Measurements from ENCODE around the gene OR7G2.
"Not testable (repeated sequence)": the region's sequence is repeated elsewhere in the genome, so short reads cannot be mapped to it uniquely, and the experiment has no call there.

Gene OR7G2

GRCh38 chr19:9065457-9066014 lies 41.7 kb downstream of the OR7G2 start:
- no peak overlapping the region for H3K9ac ChIP-seq (ENCODE audit: low read length)
- H3K36me3 ChIP-seq (ENCODE audit: control insufficient read depth, insufficient read depth, low read length): no peaks in the 10 kb centered on the region
- H3K27ac ChIP-seq (ENCODE audit: low read depth, low read length): no peak overlapping the region
- no peaks in the 10 kb centered on the region for H3K27me3 ChIP-seq (ENCODE audit: control insufficient read depth, insufficient read depth, low read length)
- H3K4me3 ChIP-seq (ENCODE audit: low read length): no peak overlapping the region
- H3K4me1 ChIP-seq (ENCODE audit: control insufficient read depth, insufficient read depth, low read length): no peaks in the 10 kb centered on the region

DNA sequence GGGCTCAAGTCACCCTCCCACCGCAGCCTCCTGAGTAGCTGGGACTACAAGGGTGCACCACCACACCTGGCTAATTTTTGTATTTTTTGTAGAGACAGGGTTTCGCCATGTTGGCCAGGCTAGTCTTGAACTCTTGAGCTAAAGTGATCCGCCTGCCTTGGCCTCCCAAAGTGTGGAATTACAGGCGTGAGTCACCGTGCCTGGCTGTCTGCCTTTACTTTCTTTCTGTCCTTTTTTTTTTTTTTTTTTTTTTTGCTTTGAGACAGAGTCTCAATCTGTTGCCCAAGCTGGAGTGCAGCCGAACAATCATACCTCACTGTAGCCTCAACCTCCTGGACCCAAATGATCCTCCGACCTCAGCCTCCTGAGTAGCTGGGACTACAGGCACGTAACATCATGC lies 45.4 kb downstream of the OR7G2 start:
- no peak overlapping the region for H3K9ac ChIP-seq (ENCODE audit: low read length)

DNA sequence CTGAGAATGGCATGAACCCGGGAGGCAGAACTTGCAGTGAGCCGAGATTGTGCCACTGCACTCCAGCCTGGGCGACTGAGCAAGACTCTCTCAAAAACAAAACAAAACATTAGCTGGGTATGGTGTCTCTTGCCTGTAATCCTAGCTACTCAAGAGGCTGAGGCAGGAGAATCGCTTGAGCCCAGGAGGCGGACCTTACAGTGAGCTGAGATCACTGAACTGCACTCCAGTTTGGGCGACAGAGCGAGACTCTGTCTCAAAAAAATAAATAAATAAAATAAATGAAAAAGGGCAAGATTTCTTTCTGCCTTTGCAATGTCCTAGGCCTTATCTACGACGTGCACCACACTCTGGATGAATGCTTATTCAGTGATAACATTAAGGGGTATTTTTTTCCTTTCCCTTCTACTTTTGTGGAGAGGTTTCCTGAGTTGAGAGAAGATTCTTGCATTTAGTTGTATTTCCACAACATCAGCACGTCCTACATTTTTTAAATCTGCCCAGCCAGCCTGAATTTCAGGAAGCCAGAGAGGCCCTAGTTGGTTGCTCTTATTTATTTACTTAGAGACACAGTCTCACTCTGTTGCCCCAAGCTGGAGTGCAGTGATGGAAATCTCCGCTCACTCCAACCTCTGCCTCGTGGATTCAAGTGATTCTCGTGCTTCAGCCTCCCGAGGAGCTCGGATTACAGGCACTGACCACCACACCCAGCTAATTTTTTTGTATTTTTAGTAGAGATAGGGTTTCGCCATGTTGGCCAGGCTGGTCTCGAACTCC lies 46.5 kb downstream of the OR7G2 start:
- H3K4me3 ChIP-seq (ENCODE audit: low read length): no peak overlapping the region
- no peak overlapping the region for H3K9ac ChIP-seq (ENCODE audit: low read length)
- no peaks in the 10 kb centered on the region for H3K4me1 ChIP-seq (ENCODE audit: control insufficient read depth, insufficient read depth, low read length)
- H3K27ac ChIP-seq (ENCODE audit: low read depth, low read length): no peak overlapping the region
- H3K36me3 ChIP-seq (ENCODE audit: control insufficient read depth, insufficient read depth, low read length): no peaks in the 10 kb centered on the region
- no peaks in the 10 kb centered on the region for H3K27me3 ChIP-seq (ENCODE audit: control insufficient read depth, insufficient read depth, low read length)

More for the DNA sequence above, 45.4 kb downstream of the OR7G2 start:
- Histone ChIP-seq H3K27me3 (ENCODE audit: control insufficient read depth, insufficient read depth, low read length) (no peaks in the 10 kb centered on the region), H3K4me1 (ENCODE audit: control insufficient read depth, insufficient read depth, low read length) (no peaks in the 10 kb centered on the region), H3K36me3 (ENCODE audit: control insufficient read depth, insufficient read depth, low read length) (no peaks in the 10 kb centered on the region), H3K27ac (ENCODE audit: low read depth, low read length) (no peak overlapping the region), H3K4me3 (ENCODE audit: low read length) (no peak overlapping the region)

DNA sequence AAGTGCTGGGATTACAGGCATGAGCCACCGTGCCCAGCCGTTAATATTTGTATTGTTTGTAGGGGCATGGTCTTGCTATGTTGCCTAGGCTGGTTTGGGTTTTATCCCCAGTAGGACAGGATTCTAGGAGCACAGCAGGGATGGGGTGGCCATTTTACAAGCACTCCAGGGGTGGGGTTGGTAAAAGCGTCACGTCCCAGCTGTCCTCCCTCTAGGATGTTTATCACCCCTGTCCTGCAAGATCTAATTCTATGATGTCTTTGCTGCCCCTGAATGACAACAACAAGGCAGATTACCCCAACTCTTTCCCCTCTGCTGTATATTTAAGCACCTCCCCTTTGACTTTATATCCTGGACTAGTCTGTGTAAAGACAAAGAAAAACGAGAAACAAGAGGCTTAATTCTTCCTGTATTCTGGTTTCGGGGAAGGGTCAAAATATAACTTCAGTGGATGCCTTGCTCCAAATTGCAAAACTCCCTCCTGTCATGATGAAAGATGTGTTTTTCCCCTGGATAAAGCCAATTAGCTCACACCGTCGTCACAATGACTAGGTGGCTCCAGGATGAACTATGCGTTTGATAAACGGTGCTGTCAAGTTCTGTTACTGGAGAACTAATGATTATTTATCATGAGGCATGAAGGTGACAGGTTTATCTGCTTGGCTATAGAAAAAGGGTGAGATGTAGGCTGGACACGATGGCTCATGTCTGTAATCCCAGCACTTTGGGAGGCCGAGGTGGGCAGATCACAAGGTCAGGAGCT lies 48.2 kb downstream of the OR7G2 start:
- no peaks in the 10 kb centered on the region for H3K27me3 ChIP-seq (ENCODE audit: control insufficient read depth, insufficient read depth, low read length)
- H3K9ac ChIP-seq (ENCODE audit: low read length): no peak overlapping the region
- H3K4me3 ChIP-seq (ENCODE audit: low read length): no peak overlapping the region
- H3K4me1 ChIP-seq (ENCODE audit: control insufficient read depth, insufficient read depth, low read length): no peaks in the 10 kb centered on the region
- no peak overlapping the region for H3K27ac ChIP-seq (ENCODE audit: low read depth, low read length)
- no peaks in the 10 kb centered on the region for H3K36me3 ChIP-seq (ENCODE audit: control insufficient read depth, insufficient read depth, low read length)

GRCh38 chr19:9057505-9058258 lies 49.6 kb downstream of the OR7G2 start:
- Histone ChIP-seq H3K36me3 (ENCODE audit: control insufficient read depth, insufficient read depth, low read length) (no peaks in the 10 kb centered on the region), H3K9ac (ENCODE audit: low read length) (no peak overlapping the region), H3K4me3 (ENCODE audit: low read length) (no peak overlapping the region), H3K27ac (ENCODE audit: low read depth, low read length) (no peak overlapping the region), H3K4me1 (ENCODE audit: control insufficient read depth, insufficient read depth, low read length) (no peaks in the 10 kb centered on the region), H3K27me3 (ENCODE audit: control insufficient read depth, insufficient read depth, low read length) (no peaks in the 10 kb centered on the region)

DNA sequence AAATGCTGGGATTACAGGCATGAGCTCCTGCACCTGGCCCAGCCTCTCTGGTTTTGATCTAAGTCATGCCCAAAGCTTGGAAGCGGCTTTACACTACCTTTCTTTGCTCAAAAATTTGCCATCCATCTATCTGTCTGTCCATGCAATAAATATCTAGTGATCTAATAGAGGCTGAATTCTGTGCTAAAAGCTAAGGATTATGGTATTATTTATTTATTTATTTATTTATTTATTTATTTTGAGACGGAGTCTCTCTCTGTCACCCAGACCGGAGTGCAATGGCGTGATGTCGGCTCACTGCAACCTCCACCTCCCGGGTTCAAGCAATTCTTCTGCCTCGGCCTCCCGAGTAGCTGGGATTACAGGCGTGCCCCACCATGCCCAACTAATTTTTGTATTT lies 51.1 kb downstream of the OR7G2 start:
- not testable (repeated sequence) for H3K27ac ChIP-seq (ENCODE audit: low read depth, low read length); H3K4me3 ChIP-seq (ENCODE audit: low read length); H3K9ac ChIP-seq (ENCODE audit: low read length); H3K27me3 ChIP-seq (ENCODE audit: control insufficient read depth, insufficient read depth, low read length); H3K36me3 ChIP-seq (ENCODE audit: control insufficient read depth, insufficient read depth, low read length); H3K4me1 ChIP-seq (ENCODE audit: control insufficient read depth, insufficient read depth, low read length)

- Histone ChIP-seq H3K9ac (ENCODE audit: low read length) (no peak overlapping the region), H3K4me1 (ENCODE audit: control insufficient read depth, insufficient read depth, low read length) (no peaks in the 10 kb centered on the region), H3K27me3 (ENCODE audit: control insufficient read depth, insufficient read depth, low read length) (no peaks in the 10 kb centered on the region), H3K27ac (ENCODE audit: low read depth, low read length) (no peak overlapping the region), H3K4me3 (ENCODE audit: low read length) (no peak overlapping the region), H3K36me3 (ENCODE audit: control insufficient read depth, insufficient read depth, low read length) (no peaks in the 10 kb centered on the region)
Observed at GRCh38 chr19:9054765-9055164, 52.5 kb downstream of the OR7G2 start.

DNA sequence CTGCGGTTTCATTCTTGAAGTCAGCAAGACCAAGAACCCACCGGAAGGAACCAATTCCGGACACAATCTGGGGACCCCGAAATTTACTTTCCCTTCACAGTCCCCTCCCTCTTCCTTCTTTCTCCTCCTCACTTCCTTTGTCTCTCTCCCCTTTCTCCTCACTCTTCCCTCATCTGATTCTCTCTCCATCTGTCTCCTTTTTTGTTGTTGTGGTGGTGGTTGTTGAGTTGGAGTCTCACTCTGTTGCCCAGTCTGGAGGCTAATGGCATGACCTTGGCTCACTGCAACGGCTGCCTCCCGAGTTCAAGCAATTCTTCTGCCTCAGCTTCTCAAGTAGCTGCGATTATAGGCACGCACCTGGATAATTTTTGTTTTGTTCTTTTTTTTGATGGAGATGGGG lies 53.1 kb downstream of the OR7G2 start:
- Histone ChIP-seq H3K27me3 (ENCODE audit: control insufficient read depth, insufficient read depth, low read length) (no peaks in the 10 kb centered on the region), H3K4me3 (ENCODE audit: low read length) (no peak overlapping the region), H3K36me3 (ENCODE audit: control insufficient read depth, insufficient read depth, low read length) (no peaks in the 10 kb centered on the region), H3K27ac (ENCODE audit: low read depth, low read length) (no peak overlapping the region), H3K9ac (ENCODE audit: low read length) (no peak overlapping the region), H3K4me1 (ENCODE audit: control insufficient read depth, insufficient read depth, low read length) (no peaks in the 10 kb centered on the region)

DNA sequence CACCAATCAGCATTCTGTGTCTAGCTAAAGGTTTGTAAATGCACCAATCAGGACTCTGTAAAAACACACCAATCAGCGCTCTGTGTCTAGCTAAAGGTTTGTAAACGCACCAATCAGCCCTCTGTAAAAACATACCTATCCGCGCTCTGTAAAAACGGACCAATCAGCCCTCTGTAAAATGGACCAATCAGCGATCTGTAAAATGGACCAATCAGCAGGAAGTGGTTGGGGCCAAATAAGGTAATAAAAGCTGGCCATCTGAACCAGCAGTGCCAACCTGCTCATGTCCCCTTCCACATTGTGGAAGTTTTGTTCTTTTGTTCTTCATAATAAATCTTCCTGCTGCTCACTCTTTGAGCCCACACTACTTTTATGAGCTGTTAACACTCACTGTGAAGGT lies 53.6 kb downstream of the OR7G2 start:
- not testable (repeated sequence) for H3K4me1 ChIP-seq (ENCODE audit: control insufficient read depth, insufficient read depth, low read length); H3K4me3 ChIP-seq (ENCODE audit: low read length); H3K9ac ChIP-seq (ENCODE audit: low read length); H3K27me3 ChIP-seq (ENCODE audit: control insufficient read depth, insufficient read depth, low read length); H3K27ac ChIP-seq (ENCODE audit: low read depth, low read length); H3K36me3 ChIP-seq (ENCODE audit: control insufficient read depth, insufficient read depth, low read length)

GRCh38 chr19:9052894-9053293 lies 54.4 kb downstream of the OR7G2 start:
- Histone ChIP-seq H3K36me3 (ENCODE audit: control insufficient read depth, insufficient read depth, low read length) (no peaks in the 10 kb centered on the region), H3K27ac (ENCODE audit: low read depth, low read length) (no peak overlapping the region), H3K4me3 (ENCODE audit: low read length) (no peak overlapping the region), H3K4me1 (ENCODE audit: control insufficient read depth, insufficient read depth, low read length) (no peaks in the 10 kb centered on the region), H3K9ac (ENCODE audit: low read length) (no peak overlapping the region), H3K27me3 (ENCODE audit: control insufficient read depth, insufficient read depth, low read length) (no peaks in the 10 kb centered on the region)
